GM21447 (cell line): ENCODE data around the gene NTF4.

Experiments
- ATAC-seq: cut with Tn5 transposase; IDR thresholded peaks from one replicate; pipeline ENCODE4 v1.9.1; 2021; ENCODE audit not compliant: unreplicated experiment

NTF4 gene

GRCh38 chr19:49064768-49065611, at the start of gene NTF4:
Gene NTF4 (minus strand): TSS chr19:49064818. CDS start chr19:49061997, 2,821 bp downstream.
- ATAC-seq = no peak

DNA sequence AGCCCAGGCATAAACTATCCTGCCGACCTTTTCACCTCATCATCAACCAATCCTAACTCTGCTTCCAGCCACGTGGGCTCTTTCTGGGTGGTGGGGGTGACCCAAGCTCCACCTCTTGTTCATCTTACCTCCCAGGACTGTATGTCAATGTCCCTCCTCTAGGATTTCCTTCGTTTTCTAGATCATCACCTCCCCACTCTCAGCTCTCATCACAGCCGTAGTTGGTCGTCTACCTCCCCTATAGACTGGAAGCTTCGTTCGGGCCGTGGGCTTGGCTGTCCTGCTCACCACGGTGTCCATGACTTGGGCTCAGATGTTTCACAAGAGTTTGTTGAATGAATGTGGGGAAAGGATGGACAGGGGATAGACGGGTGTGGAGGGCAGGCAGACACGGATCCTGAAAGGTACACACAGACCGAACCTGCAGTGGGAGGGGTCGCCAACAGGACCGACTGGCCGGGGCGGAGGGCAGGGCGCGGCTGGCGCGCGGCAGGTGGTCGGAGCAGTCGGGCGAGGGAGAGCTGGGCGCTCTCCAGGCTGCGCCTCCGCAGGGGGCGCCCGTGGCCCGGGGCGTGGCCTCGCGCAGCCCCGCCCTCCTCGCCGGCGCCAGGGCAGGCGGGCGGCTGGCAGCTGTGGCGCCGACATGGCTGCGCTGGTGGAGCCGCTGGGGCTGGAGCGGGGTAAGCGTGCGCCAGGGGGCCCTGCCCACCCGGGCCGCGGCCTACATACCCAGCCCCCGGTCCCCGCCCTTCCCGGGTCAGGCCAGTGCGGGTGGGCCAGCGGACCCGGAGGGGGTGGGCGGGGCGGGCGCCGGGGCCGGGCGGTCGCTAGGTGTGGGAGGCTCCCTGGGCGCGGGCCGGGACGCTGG, 49.4 kb upstream of the NTF4 start, which contains the start of gene LIN7B:
Gene LIN7B, plus strand, starts transcription at position 609 of the 868 bp plus-strand sequence. Its CDS starts 35 bp downstream, at position 644.
- peak; percentile 46 for ATAC-seq

GRCh38 chr19:49111218-49111998, 46.8 kb upstream of the NTF4 start:
- ATAC-seq = no peak

- ATAC-seq = no peak
Measured at GRCh38 chr19:49110567-49110966, 45.9 kb upstream of the NTF4 start.

GRCh38 chr19:49109569-49110233, 45.1 kb upstream of the NTF4 start:
- ATAC-seq = no peak

DNA sequence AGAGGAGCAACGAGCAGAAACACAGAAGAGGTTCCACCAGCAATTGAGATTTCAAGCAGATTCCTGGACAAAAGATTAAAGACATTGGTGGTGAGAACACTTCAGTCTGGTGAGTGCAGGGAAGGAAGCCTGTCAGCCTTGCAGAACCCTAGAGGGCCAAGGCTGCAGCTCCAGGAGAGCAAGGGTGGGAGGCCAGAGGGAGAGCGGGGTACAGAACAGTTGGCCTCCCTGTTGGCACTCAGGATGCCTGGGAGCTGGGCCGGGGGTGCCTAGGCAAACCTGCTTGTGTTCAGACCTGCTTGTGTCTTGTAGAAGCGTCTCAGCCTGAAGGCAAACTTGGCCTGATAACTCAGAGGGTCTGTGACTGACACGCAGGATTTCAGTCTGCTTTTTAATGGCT, 44.4 kb upstream of the NTF4 start:
- no peak for ATAC-seq

- ATAC-seq = no peak
Measured at GRCh38 chr19:49107625-49108459, 43.2 kb upstream of the NTF4 start.

- no peak for ATAC-seq
Measured at GRCh38 chr19:49106648-49107135, 42.1 kb upstream of the NTF4 start.

DNA sequence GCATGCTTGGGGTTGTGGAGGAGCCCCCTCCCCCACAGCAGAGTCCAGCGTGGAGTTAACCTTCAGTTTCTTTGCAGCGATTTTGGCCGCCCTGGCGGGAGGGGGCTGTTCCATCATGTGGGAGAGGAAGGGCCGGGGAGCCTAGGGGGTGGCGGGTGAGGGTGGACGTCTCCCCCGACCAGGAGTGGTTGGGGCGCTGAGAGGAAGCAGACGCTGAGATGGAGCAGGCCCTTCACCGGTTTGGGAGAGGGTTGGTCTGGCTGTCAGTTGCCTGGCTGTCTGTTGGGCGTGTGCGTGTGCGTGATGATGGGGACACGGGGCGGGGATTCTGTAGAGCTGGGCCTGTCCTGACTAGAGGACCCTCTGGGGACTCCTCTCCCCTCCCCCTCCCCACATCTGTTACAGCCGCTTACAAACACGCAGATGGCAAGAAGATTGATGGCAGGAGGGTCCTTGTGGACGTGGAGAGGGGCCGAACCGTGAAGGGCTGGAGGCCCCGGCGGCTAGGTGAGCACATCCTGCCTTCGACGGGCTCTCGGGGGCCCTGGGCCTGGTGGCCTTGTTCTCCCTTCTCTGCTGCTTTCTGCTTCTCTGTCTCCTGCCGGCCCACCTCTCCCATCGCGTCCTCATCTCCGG, 39.7 kb upstream of the NTF4 start:
- no peak for ATAC-seq

GRCh38 chr19:49103331-49104085, 38.9 kb upstream of the NTF4 start:
- ATAC-seq = no peak

- ATAC-seq = no peak
Measured at GRCh38 chr19:49102303-49102702, 37.7 kb upstream of the NTF4 start.

- no peak for ATAC-seq
Measured at GRCh38 chr19:49101160-49101559, 36.5 kb upstream of the NTF4 start.

DNA sequence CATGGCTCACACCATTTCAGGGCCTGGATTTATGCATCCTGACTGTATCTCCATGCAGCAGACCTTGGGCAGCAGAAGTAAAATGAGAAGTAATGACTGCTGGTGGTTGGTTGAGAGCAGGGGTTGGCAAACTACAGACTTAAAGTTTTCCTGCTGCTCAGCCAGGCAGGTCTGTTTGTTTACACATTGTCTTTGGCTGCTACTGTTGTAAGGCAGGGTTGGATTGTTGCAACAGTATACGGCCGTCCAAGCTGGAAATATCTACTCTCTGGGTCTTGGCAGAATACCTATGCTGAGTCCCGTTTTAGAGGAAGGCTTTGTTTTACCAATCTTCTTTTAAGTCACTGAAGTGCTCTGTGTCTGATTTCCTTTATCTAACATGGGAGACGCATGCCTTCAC, 34.2 kb upstream of the NTF4 start:
- no peak for ATAC-seq

DNA sequence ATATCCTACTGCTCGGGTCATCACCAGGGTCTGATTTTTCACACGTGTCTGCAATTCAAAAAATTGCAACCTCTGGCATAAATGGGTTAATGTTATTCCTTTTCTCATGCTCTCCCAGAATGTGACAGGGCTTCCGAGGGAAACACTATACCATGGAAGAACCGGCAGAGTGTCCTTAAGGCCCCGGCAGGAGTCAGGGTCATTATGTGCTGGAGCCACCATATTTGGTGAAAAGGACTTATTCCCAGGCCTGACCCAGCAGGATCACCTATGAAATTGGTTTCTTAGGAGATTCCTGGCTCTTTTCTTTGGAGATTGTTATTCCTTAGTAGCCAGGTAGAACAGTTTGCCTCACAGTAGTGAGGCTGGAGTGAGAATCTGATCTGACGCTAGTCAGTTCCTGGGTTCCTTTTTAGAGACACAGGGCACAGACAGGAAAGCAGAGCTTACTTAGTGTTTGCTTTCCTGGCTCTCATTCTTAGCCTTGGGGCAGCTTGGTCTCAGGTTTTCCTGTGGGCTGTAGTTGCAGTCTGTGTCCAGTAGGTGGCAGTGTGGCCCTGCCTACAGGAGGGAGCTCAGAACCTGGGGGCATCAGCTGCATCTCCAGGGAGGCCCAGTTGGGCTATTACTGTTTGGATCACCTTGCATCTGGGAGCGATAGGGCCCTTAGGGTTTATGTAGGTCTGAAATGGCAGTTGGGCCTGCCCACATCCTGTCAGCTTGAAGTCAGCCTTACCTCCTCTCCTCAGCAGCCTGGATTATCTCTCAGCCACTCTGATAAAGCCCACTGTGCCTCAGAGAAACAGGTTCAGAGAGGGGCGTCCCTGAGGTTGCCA, 33.1 kb upstream of the NTF4 start:
- ATAC-seq = no peak

DNA sequence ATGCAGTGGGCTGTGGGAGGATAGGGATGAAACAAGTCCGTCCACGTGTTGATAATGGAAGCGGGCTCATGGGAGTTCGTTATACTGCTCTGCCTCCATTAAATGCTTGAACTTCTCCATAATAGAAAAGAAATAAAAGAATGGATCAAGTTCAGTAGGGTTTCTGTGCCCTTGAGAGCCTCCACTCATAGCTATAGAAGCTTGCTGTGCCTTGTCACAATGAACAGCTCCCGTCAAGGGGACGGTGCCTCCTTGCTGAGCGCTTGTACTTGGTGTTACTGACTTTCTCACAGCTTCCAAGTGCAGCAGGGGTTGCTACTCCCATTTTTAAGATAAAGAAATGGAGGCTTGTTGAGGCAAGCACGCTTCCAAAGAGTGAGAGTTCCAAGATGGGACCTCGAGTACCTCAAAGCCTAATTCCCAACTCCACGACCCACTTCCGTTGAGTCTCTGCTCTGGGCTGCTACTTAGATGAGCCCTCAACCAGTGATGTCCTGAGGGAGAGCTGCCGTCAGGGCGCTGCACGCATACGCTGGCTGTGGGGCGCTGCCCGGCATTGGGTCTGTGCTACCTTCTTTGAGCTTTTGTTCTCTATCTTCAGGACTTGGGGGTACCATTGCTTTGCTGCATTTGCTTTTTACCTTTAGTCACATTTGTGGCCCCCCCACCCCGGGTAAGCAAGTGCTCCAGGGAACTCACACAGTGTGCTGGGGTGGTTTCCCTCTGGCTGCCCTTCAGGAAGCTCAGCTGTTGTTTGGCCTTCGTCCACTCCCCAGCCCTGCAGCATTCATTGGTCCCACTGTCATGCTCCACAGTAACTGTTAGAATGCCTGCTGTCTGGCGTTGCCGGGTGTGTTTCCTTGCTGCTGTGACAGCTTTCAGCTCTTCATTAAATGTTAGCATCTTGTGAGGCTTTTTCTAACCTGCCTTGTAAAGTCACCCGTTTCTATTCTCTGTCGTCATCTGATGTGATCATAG, 30.2 kb upstream of the NTF4 start:
- no peak for ATAC-seq

DNA sequence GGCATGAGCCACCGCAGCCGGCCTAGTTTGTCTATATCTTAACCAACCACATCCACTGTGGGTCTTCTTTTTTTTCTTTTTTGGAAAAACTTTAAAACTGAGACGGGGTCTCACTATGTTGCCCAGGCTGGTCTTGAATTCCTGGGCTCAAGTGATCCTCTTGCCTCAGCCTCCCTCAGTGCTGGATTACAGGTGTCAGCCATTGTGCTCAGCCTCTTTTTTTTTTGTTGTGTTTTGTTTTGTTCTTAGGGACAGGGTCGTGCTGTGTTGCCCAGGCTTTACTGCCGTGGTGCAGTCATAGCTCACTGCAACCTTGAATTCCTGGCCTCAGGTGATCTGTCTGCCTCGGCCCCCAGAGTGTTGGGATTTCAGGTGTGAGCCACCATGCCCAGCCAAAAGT, 28.1 kb upstream of the NTF4 start:
- ATAC-seq = no peak
